HepG2 (cell line): ENCODE measurements around the gene TFAP2A. TPM values are rescaled to one million over a fixed set of nuclear protein-coding genes. Genes with fewer than 3 reads are reported as not detected.

ENCODE experiments used
- ATAC-seq: fragments of 200-7000 bp; cut with Tn5 transposase; 3 replicates; pipeline ENCODE4 v1.9.1; 2020; ENCODE audit warnings: mild to moderate bottlenecking, moderate library complexity
- BruUV-seq: library from RNA; stranded (reverse); fragments of 400-500 nt; replicated peaks from 2 replicates; lab custom pipeline; 2021; lab: Mats Ljungman, UMichigan
- CTCF ChIA-PET: fragments of 300-600 bp; formaldehyde crosslinking; extraction: SDS; loops from one replicate; lab custom pipeline; 2021; ENCODE audit warnings: low total read pairs, inconsistent platforms, low intra/inter-chr PET ratio; lab: Yijun Ruan, JAX
- POLR2A ChIA-PET: fragments of 350-600 bp; sonication (Branson Sonifier 250); formaldehyde crosslinking; loops from one replicate; lab custom pipeline; 2020; ENCODE audit warnings: antibody characterized with exemption, inconsistent platforms; lab: Yijun Ruan, JAX
- DNase-seq: peaks from one replicate; pipeline ENCODE4 v3.0.0-alpha.2; 2015; ENCODE audit warnings: low spot score
- FAIRE-seq: peaks from 3 replicates; lab custom pipeline; 2011; peaks lifted over from hg19 to GRCh38; lab: Jason Lieb, UNC
- H2AFZ ChIP-seq: one replicate; pipeline ENCODE4 v1.6.1; 2011; ENCODE audit warnings: low read length, inconsistent platforms
- H3K27ac ChIP-seq: fragments of 300-600 bp; 3 replicates; pipeline ENCODE4 v1.8.0; 2011; ENCODE audit warnings: mixed run types, mild to moderate bottlenecking, mixed read lengths, low read length, inconsistent platforms; ENCODE audit not compliant: insufficient read depth; ENCODE audit errors: extremely low read length
- H3K27me3 ChIP-seq, 2 experiments: fragments of 200-600 bp in 1 of 2; 2 replicates in 1 of 2; 3 replicates in 1 of 2; pipeline versions ENCODE4 v1.6.0 to v1.8.0; 2011; ENCODE audit warnings: low read length in 2 of 2, mild to moderate bottlenecking in 2 of 2, moderate library complexity in 2 of 2, inconsistent platforms in 1 of 2; ENCODE audit not compliant: insufficient read depth in 2 of 2, control insufficient read depth in 1 of 2
- H3K36me3 ChIP-seq, 2 experiments: fragments of 200-600 bp in 1 of 2; replicated peaks in 1 of 2; 2 replicates in 1 of 2; 3 replicates in 1 of 2; pipeline versions ENCODE4 v1.5.1 to v1.8.0; 2011; ENCODE audit warnings: low read length in 2 of 2, inconsistent platforms in 1 of 2; ENCODE audit not compliant: insufficient read depth in 2 of 2, control insufficient read depth in 1 of 2
- H3K4me1 ChIP-seq: 2 replicates; pipeline ENCODE4 v1.5.1; 2012; ENCODE audit warnings: low read length, inconsistent platforms; ENCODE audit not compliant: insufficient read depth
- H3K4me2 ChIP-seq: 2 replicates; pipeline ENCODE4 v1.6.0; 2011; ENCODE audit warnings: low read depth, low read length, inconsistent platforms
- H3K4me3 ChIP-seq, 3 experiments: fragments of 200-600 bp in 1 of 3; sonication (generic), shearing (Covaris generic) in 1 of 3; replicated peaks in 1 of 3; 2 replicates each; pipeline ENCODE4 v1.5.1; 2011 to 2016; ENCODE audit warnings: low read length in 3 of 3, inconsistent platforms in 2 of 3, low read depth in 2 of 3, mild to moderate bottlenecking in 2 of 3, control low read depth in 1 of 3, mixed read lengths in 1 of 3; ENCODE audit not compliant: insufficient read depth in 1 of 3
- H3K79me2 ChIP-seq: one replicate; pipeline ENCODE4 v1.6.1; 2011; ENCODE audit warnings: low read length, inconsistent platforms; ENCODE audit not compliant: insufficient read depth
- H3K9ac ChIP-seq: 2 replicates; pipeline ENCODE4 v1.6.0; 2011; ENCODE audit warnings: mild to moderate bottlenecking, low read depth, low read length, inconsistent platforms; ENCODE audit not compliant: insufficient read depth
- H3K9me3 ChIP-seq: 2 replicates; pipeline ENCODE4 v1.5.1; 2012; ENCODE audit warnings: mild to moderate bottlenecking, low read length
- H4K20me1 ChIP-seq: 2 replicates; pipeline ENCODE4 v1.6.0; 2011; ENCODE audit warnings: inconsistent platforms, mild to moderate bottlenecking, low read length, moderate library complexity; ENCODE audit not compliant: insufficient read depth
- FOXK2 ChIP-seq: fragments of 450-650 bp; IDR thresholded peaks from 2 replicates; pipeline ENCODE4 v1.6.1; 2016
- MTERF4 ChIP-seq: sonication (generic); formaldehyde crosslinking; IDR thresholded peaks from 2 replicates; pipeline ENCODE4 v1.8.0; 2023; ENCODE audit warnings: mild to moderate bottlenecking, missing genetic modification reagents
- POLR2AphosphoS2 ChIP-seq: IDR thresholded peaks from 2 replicates; pipeline ENCODE4 v1.6.1; 2011; ENCODE audit warnings: low read depth, low read length, improper control_type of control experiment
- PTBP1 ChIP-seq: fragments of 200-400 bp; formaldehyde crosslinking; IDR thresholded peaks from 2 replicates; pipeline ENCODE4 v1.6.1; 2018; ENCODE audit warnings: low read length, low read depth; ENCODE audit not compliant: poor library complexity, severe bottlenecking
- RARG ChIP-seq: sonication (generic); formaldehyde crosslinking; IDR thresholded peaks from 2 replicates; pipeline ENCODE4 v1.4.0; 2020; ENCODE audit warnings: low read depth, mild to moderate bottlenecking, missing genetic modification reagents
- TMF1 ChIP-seq: sonication (generic); formaldehyde crosslinking; IDR thresholded peaks from 2 replicates; pipeline ENCODE4 v1.8.1; 2022; ENCODE audit warnings: low read depth, missing genetic modification reagents
- ZNF430 ChIP-seq: sonication (generic); formaldehyde crosslinking; IDR thresholded peaks from 2 replicates; pipeline ENCODE4 v1.9.0; 2021; ENCODE audit warnings: mild to moderate bottlenecking, missing genetic modification reagents
- ZNF512B ChIP-seq: sonication (generic); formaldehyde crosslinking; IDR thresholded peaks from 2 replicates; pipeline ENCODE4 v1.5.1; 2020; ENCODE audit warnings: missing genetic modification reagents, mild to moderate bottlenecking, borderline replicate concordance
- ZNF546 ChIP-seq: sonication (generic); formaldehyde crosslinking; conservative IDR thresholded peaks from 2 replicates; pipeline ENCODE4 v1.8.1; 2023; ENCODE audit warnings: mild to moderate bottlenecking, missing genetic modification reagents
- ZNF775 ChIP-seq: sonication (generic); formaldehyde crosslinking; IDR thresholded peaks from 2 replicates; pipeline ENCODE4 v1.4.0; 2020; ENCODE audit warnings: missing genetic modification reagents, mild to moderate bottlenecking, moderate library complexity, borderline replicate concordance
- WGBS: methylation state at CpG from one replicate; pipeline ENCODE4 v1.1.6; 2017; ENCODE audit warnings: low lambda C conversion rate; 5-methylcytosine and 5-hydroxymethylcytosine counted together
- in situ Hi-C: cut with HindIII; loops from 2 replicates; pipeline ENCODE4 v1.10.0; 2017; ENCODE audit warnings: low pct_unique_long_range_greater_than_20kb; ENCODE audit not compliant: extremely low pct_ligation_motif_present
- intact Hi-C: fragments of 100-400 bp; cut with micrococcal nuclease; formaldehyde crosslinking; loops from one replicate; pipeline ENCODE4 v1.10.0; 2022; ENCODE audit not compliant: unreplicated experiment
- polyA plus RNA-seq, 8 experiments: library from polyadenylated mRNA; depleted of rRNA in 3 of 8; stranded (reverse) in 7 of 8; unstranded in 1 of 8; fragments of >200 nt; fragmentation: Illumina TruSeq in 4 of 8; extraction: Trizol in 4 of 8; gene quantifications; 2 replicates each; pipeline versions ENCODE4 v1.2.1 to v1.2.3, GENCODE V29; 2011 to 2016; ENCODE audit warnings: low read depth in 4 of 8, missing spikeins in 1 of 8, mixed read lengths in 1 of 8; ENCODE audit not compliant: insufficient read depth in 1 of 8
- total RNA-seq, 5 experiments: library from RNA; depleted of rRNA; stranded (reverse); fragments of >200 nt; fragmentation: Illumina TruSeq; extraction: Trizol; gene quantifications; 2 replicates each; pipeline ENCODE4 v1.2.3, GENCODE V29; 2016; ENCODE audit warnings: low read depth in 1 of 5

The TFAP2A gene
- total and polyA plus RNA-seq, 2 of the 13 experiments (the other 11 are each of a cell fraction or from before 2014, with no cell fraction given) = not detected

- no peak for TF ChIP-seq POLR2AphosphoS2
Measured at GRCh38 chr6:10397756-10398445, 17.0 kb downstream of the TFAP2A start (continued).

GRCh38 chr6:10396785-10397184 lies 18.1 kb downstream of the TFAP2A start:
- H3K4me3 ChIP-seq = no peak overlapping the region
- no peaks in the 10 kb centered on the region for H3K9me3 ChIP-seq
- in situ Hi-C loops = no loop called here
- H3K4me2 ChIP-seq = no peak overlapping the region
- no peak for FAIRE-seq
- DNase-seq = no peak
- H3K4me1 ChIP-seq = no peaks in the 10 kb centered on the region
- peaks cover 7 to 62% of the 10 kb centered on the region in 2 experiments; a peak in 4 of 5 replicates for H3K27me3 ChIP-seq
- no peaks in the 10 kb centered on the region for H4K20me1 ChIP-seq
- H3K9ac ChIP-seq = no peak overlapping the region
- ChIA-PET POLR2A (no interaction called here), CTCF (no interaction called here)
- no peak overlapping the region for H2AFZ ChIP-seq
- intact Hi-C loops = no loop called here
- BruUV-seq = no TSS peak
- 33% methylated on average over 3 of the region's 3 CpGs for WGBS
- H3K27ac ChIP-seq = no peak overlapping the region
- no peak for TF ChIP-seq FOXK2
- no peak for TF ChIP-seq PTBP1
- no peak for TF ChIP-seq ZNF512B (CRISPR knock-in tag)
- TF ChIP-seq MTERF4 (CRISPR knock-in tag) = no peak
- no peak for TF ChIP-seq ZNF775
- TF ChIP-seq ZNF546 = no peak
- TF ChIP-seq TMF1 = no peak
- TF ChIP-seq ZNF430 (CRISPR knock-in tag) = no peak
- no peak for TF ChIP-seq RARG (CRISPR knock-in tag)
- TF ChIP-seq, all 625 proteins: peak for 0
- no peak for ATAC-seq
- Histone ChIP-seq H3K79me2 (no peaks in the 10 kb centered on the region), H3K36me3 (no peaks in the 10 kb centered on the region)
